Mesodermal cell (in vitro differentiated cells): ENCODE data around the gene TSPO.

Experiments used
- H3K27ac ChIP-seq: 2 replicates; pipeline ENCODE4 v1.7.0; 2013; ENCODE audit warnings: mild to moderate bottlenecking, low read depth, low read length, moderate library complexity; ENCODE audit not compliant: severe bottlenecking
- H3K36me3 ChIP-seq: 2 replicates; pipeline ENCODE4 v1.7.1; 2013; ENCODE audit warnings: mild to moderate bottlenecking, low read length, moderate library complexity; ENCODE audit not compliant: control insufficient read depth, insufficient read depth
- H3K4me1 ChIP-seq: one replicate; pipeline ENCODE4 v1.7.1; 2013; ENCODE audit warnings: mild to moderate bottlenecking, low read length; ENCODE audit not compliant: insufficient read depth, control insufficient read depth, poor library complexity, severe bottlenecking
- H3K4me3 ChIP-seq: 2 replicates; pipeline ENCODE4 v1.7.0; 2013; ENCODE audit warnings: low read length, control low read depth, mild to moderate bottlenecking; ENCODE audit not compliant: insufficient read depth, poor library complexity, severe bottlenecking; ENCODE audit errors: extremely low read depth
- H3K9me3 ChIP-seq: 2 replicates; pipeline ENCODE4 v1.7.1; 2013; ENCODE audit warnings: mild to moderate bottlenecking, low read length, moderate library complexity; ENCODE audit not compliant: control insufficient read depth
- WGBS, 2 experiments: methylation state at CpG; one replicate each; pipeline ENCODE4 v1.1.5; 2013; ENCODE audit warnings: missing lambda C conversion rate in 2 of 2; ENCODE audit not compliant: insufficient coverage in 2 of 2; 5-methylcytosine and 5-hydroxymethylcytosine counted together

The TSPO gene

DNA sequence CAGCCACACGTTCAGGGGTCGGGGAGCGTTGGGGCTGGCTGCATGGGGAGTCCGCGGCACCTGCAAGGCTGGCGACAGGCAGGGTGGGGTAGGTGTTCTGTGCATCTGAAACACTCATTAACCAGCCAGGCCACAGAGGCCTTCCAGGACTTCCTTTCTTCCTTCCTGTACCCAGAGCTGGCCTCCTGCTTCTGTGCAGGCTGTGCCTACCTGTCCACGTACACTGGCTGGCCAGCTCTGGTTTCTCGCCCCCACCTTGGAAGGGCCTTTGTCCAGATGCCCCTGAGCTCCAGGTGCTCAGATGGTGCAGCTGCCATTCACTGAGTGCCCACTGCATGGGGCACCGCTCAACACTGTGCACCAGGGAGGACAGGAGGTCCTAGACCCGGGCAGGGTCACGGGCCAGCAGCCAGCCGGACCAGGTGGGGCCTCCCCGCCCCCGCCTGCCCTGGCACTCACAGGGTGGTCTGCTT is 19.7 kb downstream of the TSPO start:
- WGBS, 2 experiments = 92 to 96% methylated on average over 11 to 13 of the region's 14 CpGs
- peaks cover 49% of the 10 kb centered on the region for H3K36me3 ChIP-seq
- peaks cover 15% of the 10 kb centered on the region for H3K4me1 ChIP-seq
- no peaks in the 10 kb centered on the region for H3K9me3 ChIP-seq
- no peak overlapping the region for H3K27ac ChIP-seq
- H3K4me3 ChIP-seq = no peak overlapping the region

DNA sequence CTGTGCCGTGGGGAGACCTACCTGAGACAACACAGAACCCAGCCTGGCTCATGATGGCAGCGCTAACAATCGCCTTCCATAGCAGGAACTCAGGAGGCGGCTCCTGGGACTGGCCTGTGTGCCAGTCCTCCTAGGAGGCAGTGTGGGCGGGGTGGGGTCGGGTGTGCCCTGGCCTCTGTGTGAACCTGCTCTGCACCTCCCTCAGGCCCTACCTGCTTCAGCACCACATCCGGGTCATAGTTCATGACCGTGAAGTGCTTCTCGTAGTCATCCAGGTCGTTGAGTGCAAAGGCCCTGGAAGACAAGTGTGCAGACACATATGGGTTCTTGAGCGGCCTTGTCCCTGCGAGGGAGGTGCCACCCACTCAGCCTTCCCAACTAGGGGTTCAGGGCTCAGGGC is 20.2 kb downstream of the TSPO start:
- H3K9me3 ChIP-seq = no peaks in the 10 kb centered on the region
- H3K36me3 ChIP-seq = peaks cover 50% of the 10 kb centered on the region
- H3K27ac ChIP-seq = no peak overlapping the region
- peaks cover 15% of the 10 kb centered on the region for H3K4me1 ChIP-seq
- no peak overlapping the region for H3K4me3 ChIP-seq
- 92 to 95% methylated on average over 9 to 12 of the region's 12 CpGs for WGBS, 2 experiments

DNA sequence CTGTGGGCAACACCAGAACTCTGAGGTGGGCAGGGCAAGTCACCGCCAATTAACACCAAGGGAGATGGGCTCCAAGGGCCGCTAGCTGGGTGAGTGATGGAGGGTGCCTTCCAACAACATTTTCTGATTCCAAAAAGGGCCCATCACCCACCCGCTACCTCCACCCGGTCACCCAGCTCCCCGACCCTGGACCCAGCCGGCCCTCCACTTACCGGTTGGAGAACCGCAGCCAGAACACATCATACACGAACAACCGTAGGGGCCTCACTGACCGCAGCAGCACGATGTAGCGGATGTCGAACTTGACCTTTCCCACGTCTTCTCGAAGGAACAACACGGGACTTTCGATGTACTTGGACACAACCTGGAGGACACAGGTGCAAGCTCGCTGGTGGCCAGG is 20.8 kb downstream of the TSPO start:
- Histone ChIP-seq H3K9me3 (no peaks in the 10 kb centered on the region), H3K4me3 (no peak overlapping the region), H3K27ac (no peak overlapping the region), H3K36me3 (peaks cover 53% of the 10 kb centered on the region), H3K4me1 (peaks cover 15% of the 10 kb centered on the region)
- WGBS, 2 experiments = 94 to 96% methylated on average over 19 of the region's 19 CpGs

DNA sequence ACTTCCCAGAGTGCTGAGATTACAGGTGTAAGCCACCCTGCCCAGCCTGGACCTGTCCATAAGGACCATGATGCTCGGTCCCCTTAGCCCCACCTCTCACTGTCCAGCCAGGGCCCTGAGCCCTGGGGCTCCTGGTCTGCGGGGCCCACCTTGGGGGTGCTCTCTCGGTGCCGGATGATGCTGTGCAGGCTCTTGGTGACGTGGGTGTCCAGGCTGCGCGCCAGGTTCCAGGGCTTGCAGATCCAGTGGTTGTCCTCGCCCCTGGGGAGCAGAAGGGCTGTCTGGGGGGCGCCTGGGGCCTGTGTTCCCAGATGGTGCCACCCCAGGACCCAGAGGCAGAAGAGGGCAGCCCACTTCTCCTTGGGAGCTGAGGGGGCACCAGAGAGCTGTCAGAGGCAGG is 22.2 kb downstream of the TSPO start:
- Histone ChIP-seq H3K27ac (no peak overlapping the region), H3K9me3 (no peaks in the 10 kb centered on the region), H3K4me3 (no peak overlapping the region), H3K4me1 (peaks cover 10% of the 10 kb centered on the region), H3K36me3 (peaks cover 52% of the 10 kb centered on the region)
- 92 to 99% methylated on average over 9 of the region's 9 CpGs for WGBS, 2 experiments

DNA sequence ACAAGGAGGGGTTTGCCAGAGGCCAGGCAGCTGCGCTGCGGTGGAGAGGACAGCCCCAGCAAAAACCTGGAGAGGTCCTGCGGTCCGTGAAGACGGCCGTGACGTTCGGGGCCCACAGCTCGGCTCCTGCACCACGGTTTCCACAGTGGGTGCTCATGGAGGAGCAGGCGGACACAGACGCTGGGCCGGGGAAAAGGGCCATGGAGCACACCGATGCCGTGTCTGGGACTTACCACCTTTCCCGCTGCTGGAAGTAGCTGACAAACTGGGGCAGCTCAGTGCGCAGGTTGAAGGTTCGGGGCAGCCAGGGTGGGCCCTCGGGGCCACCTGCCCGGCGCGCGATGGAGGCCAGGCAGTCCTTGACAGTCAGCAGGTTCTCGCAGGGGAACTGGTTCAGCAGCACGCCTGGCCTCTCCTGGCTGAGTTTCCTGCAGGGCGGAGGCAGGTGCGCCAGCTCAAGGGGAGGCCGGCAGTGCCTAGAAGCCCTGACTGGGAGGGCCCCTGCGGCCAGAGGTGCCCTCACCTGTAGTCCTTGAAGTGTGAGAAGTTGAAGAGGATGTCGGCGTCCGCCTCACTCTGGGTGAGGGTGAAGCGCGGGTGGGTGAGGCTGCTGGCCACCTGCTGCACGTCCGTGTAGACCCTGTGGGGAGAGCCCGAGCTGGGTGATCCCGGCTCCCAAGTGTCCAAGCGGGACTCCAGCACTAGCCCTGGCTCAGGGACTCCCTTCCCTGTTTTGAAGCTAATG is 22.8 kb downstream of the TSPO start:
- no peaks in the 10 kb centered on the region for H3K9me3 ChIP-seq
- 95 to 96% methylated on average over 35 to 36 of the region's 39 CpGs for WGBS, 2 experiments
- H3K4me1 ChIP-seq = peaks cover 4% of the 10 kb centered on the region
- H3K27ac ChIP-seq = no peak overlapping the region
- H3K36me3 ChIP-seq = peaks cover 58% of the 10 kb centered on the region
- no peak overlapping the region for H3K4me3 ChIP-seq

DNA sequence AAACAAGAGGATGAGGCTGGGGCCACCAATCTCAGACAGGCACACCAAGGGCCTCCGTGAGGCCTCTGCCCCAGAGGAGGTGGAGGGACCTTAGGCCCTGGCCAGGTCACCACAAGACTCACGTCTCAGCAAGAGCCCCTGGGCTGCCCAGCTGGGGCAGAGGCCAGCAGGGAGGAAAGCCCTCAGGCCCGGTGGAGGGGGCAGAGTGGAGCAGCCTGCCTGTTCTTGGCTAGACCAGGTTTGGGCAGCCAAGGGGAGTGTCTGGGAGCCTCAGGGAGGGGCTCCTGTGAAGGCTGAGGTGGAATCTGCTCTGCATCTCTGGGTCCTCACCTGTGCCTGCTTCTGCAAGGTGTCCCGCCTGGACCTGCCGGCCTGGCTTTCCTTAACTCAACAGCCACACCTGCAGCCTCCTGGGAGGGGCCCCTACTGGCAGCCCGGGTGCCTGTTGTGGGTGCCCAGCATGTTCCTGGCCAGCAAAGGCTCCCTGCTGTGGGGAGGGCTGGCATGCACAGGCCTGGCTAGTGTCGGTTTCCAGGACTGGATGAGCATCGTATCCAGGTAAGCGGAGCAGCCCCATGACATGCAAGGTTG is 23.7 kb downstream of the TSPO start:
- WGBS, 2 experiments = 93 to 96% methylated on average over 5 to 7 of the region's 9 CpGs
- Histone ChIP-seq H3K27ac (no peak overlapping the region), H3K36me3 (peaks cover 67% of the 10 kb centered on the region)

DNA sequence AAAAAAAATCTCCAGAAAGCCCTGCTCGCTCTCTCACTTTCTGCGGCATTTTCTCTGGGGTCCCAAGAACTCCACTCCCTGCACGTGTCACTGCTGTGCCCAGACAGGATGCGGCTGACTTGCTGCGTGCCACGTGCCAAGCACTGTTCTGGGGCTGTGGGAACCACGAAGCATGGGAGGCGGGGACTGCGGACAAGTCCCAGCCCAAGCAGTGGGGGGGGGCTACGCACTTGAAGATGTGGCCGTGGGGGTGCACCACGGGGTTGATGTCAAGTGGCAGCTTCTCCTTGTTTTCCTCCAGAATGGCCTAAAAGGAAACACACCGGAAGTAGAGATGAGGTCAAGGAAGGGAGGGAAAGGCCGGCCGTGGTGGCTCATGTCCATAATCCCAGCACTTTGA is 24.7 kb downstream of the TSPO start:
- H3K4me3 ChIP-seq = no peak overlapping the region
- no peak overlapping the region for H3K27ac ChIP-seq
- peaks cover 5% of the 10 kb centered on the region for H3K4me1 ChIP-seq
- 91 to 93% methylated on average over 13 of the region's 15 CpGs for WGBS, 2 experiments
- peaks cover 61% of the 10 kb centered on the region for H3K36me3 ChIP-seq
- H3K9me3 ChIP-seq = no peaks in the 10 kb centered on the region

More for the DNA sequence above, 23.7 kb downstream of the TSPO start:
- Histone ChIP-seq H3K9me3 (no peaks in the 10 kb centered on the region), H3K4me3 (no peak overlapping the region), H3K4me1 (no peaks in the 10 kb centered on the region)

DNA sequence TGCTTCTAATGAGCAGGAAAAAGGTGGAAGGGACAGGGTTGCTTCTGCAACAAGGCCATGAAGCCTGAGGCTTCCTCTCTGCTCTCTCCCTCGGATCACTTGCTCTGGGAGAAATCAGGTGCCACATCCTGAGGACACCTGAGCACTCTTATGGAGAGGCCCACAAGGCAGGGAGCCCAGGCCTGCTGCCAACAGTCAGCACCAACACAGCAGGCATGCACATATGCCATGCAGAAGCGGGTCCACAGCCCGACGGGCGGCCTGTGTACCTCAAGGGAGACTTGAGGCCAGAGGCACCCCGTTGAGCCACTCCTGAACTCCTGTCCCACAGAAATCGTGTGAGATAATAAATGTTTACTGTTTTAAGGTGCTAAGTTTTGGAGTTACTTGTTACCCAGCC is 26.1 kb downstream of the TSPO start:
- Histone ChIP-seq H3K27ac (no peak overlapping the region), H3K36me3 (peaks cover 56% of the 10 kb centered on the region), H3K4me3 (no peak overlapping the region), H3K4me1 (peaks cover 5% of the 10 kb centered on the region), H3K9me3 (no peaks in the 10 kb centered on the region)
- 96% methylated on average over 6 of the region's 7 CpGs for WGBS, 2 experiments

DNA sequence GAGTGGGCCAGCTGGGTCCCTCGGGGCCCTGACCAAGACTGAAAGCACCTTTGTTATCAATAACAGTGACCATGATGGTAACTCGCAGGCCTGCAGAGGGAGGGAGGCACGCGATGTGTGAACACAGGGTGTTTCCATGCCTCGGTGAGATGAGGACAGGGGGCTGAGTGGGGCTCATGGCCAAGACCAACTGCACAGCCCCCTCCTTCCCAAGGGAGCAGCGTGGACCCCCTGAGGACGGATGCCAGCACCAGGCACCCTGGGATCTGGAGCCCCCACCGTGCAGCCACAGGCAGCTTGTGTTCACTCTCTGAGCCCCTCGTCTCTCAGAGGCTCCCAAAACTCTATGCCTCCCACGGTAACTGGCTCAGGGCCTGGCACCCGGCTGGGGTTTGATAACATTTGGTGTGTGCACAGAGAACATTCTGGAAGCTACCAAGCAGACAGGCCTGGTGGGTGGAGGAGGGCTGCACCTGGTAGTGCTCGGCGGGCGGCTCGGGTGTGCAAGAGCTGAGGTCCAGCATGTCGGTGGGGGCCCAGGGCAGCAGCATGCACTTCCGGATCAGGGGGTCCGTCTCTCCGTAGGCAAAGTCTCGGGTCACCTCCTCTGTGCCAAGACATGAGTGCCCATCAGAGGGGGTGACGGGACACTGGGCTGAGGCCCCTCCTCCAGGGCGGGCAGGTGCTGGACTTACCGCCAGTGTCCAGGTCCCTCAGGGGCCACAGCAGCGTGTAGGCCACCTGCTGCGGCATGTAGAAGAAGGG is 28.0 kb downstream of the TSPO start:
- H3K36me3 ChIP-seq = peaks cover 46% of the 10 kb centered on the region
- no peaks in the 10 kb centered on the region for H3K9me3 ChIP-seq
- peaks cover 13% of the 10 kb centered on the region for H3K4me1 ChIP-seq
- no peak overlapping the region for H3K27ac ChIP-seq
- 94 to 95% methylated on average over 23 to 25 of the region's 25 CpGs for WGBS, 2 experiments
- H3K4me3 ChIP-seq = no peak overlapping the region

DNA sequence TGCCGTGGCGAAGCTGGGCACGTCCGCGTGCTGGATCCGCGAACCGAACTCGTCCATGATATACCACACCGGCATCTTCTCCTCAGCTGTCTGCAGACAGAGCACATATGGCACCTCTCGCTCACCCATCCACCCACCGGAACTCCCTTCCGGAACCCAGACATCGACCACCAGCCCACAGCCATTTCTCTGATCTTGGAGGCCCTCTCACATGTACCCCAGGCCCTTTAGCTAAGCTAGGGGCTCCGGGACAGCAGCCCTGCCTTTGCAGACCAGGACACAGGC is 28.5 kb downstream of the TSPO start:
- H3K36me3 ChIP-seq = peaks cover 41% of the 10 kb centered on the region
- H3K9me3 ChIP-seq = no peaks in the 10 kb centered on the region
- no peak overlapping the region for H3K4me3 ChIP-seq
- 96 to 97% methylated on average over 12 to 14 of the region's 15 CpGs for WGBS, 2 experiments
- H3K4me1 ChIP-seq = peaks cover 17% of the 10 kb centered on the region
- H3K27ac ChIP-seq = no peak overlapping the region

DNA sequence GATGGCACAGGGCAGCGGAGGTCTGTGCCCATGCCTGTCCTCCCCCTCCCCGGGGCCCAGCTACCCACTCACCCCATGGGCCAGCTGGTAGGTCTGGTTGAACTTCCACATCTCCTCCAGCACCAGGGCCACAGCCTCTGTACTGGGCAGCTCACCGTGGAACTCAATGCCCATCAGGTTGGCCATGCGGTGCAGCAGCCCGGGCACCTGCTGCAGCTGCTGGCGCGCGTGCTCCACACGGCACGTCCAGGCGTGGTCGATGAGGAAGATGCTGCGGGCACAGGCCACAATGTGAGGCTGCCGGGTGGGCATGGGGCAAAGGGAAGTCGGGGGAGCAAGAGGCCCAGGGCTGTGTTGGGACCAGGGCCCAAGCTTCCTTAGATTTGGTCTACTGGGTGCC is 29.3 kb downstream of the TSPO start:
- 96 to 97% methylated on average over 9 to 15 of the region's 15 CpGs for WGBS, 2 experiments
- peaks cover 33% of the 10 kb centered on the region for H3K36me3 ChIP-seq
- H3K4me1 ChIP-seq = peaks cover 23% of the 10 kb centered on the region
- H3K9me3 ChIP-seq = no peaks in the 10 kb centered on the region
- no peak overlapping the region for H3K27ac ChIP-seq
- H3K4me3 ChIP-seq = no peak overlapping the region
